SH-SY5Y (cell line): ENCODE results near the gene HDGF.

Source experiments
- GATA2 ChIP-seq: IDR thresholded peaks from 2 replicates; pipeline ENCODE4 v1.6.1; 2011; ENCODE audit warnings: mild to moderate bottlenecking, low read depth, low read length
- GATA3 ChIP-seq: IDR thresholded peaks from 2 replicates; pipeline ENCODE4 v1.6.1; 2011; ENCODE audit warnings: low read depth, mild to moderate bottlenecking, low read length, moderate library complexity

DNA sequence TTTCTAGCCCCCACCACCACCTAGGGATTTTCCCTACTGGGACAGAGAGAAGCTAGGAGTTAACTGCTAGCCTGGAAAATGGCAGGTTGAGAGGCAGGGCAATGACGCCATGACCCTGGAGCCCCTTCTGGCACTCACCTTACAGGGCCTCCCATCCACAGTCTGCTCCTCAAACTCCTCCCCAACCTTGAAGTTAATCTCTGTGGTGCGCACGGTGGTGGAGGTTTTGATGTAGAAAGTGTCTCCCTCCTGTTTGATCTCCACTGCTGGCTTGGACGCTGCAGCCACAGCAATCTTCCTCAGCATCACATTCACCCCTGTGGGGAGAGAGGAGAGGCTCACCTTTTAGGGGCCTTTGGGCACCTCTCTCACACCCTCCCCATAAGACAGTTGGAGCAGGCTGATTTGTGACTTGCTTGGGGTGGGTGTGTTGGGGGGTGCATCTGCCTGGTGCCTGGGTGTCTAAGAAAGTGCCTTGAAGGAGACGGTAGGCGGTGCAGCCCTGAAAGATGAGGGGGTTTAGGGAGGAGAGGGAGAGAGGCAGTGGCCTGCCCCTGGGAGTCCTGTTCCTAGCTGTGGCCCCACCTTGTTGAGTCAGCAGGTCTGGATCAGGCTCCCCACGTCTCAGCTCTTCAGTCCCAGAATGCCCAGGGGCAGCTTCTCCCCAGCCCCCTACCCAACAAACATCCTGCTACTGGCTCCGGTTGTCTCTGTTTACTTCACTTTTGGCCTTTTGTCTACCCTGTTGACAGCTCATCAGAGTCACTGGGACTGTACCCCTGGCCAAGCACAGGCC, 50.5 kb downstream of the HDGF start:
- TF ChIP-seq GATA3 (no peak), GATA2 (no peak)
